Hepatocyte (in vitro differentiated cells): ENCODE measurements around the gene MEIS1. TPM values are rescaled to one million over a fixed set of nuclear protein-coding genes. Genes with fewer than 3 reads are reported as not detected.

Experiments
- DNase-seq: peaks from one replicate; pipeline ENCODE4 v3.0.0-alpha.2; 2016; ENCODE audit warnings: low spot score
- H2AFZ ChIP-seq: fragments of 200-600 bp; sonication (generic); 2 replicates; pipeline ENCODE4 v1.6.0; 2016; ENCODE audit warnings: antibody characterized with exemption, mild to moderate bottlenecking
- H3K27ac ChIP-seq: fragments of 200-600 bp; sonication (generic); 2 replicates; pipeline ENCODE4 v1.5.1; 2016; ENCODE audit warnings: mild to moderate bottlenecking
- H3K27me3 ChIP-seq: fragments of 200-600 bp; sonication (generic); 2 replicates; pipeline ENCODE4 v1.6.1; 2016
- H3K36me3 ChIP-seq: fragments of 200-600 bp; sonication (generic); replicated peaks from 2 replicates; pipeline ENCODE4 v1.5.1; 2016; ENCODE audit warnings: low read depth; ENCODE audit not compliant: insufficient read depth
- H3K4me1 ChIP-seq: fragments of 200-600 bp; sonication (generic); 2 replicates; pipeline ENCODE4 v1.5.1; 2016; ENCODE audit warnings: mild to moderate bottlenecking, moderate library complexity; ENCODE audit not compliant: insufficient read depth
- H3K4me2 ChIP-seq: fragments of 200-600 bp; sonication (generic); 2 replicates; pipeline ENCODE4 v1.6.0; 2016
- H3K4me3 ChIP-seq: fragments of 200-600 bp; sonication (generic); 2 replicates; pipeline ENCODE4 v1.5.1; 2016; ENCODE audit warnings: mild to moderate bottlenecking
- H3K79me2 ChIP-seq: fragments of 200-600 bp; sonication (generic); 2 replicates; pipeline ENCODE4 v1.6.0; 2017; ENCODE audit warnings: mild to moderate bottlenecking
- H3K9me2 ChIP-seq: fragments of 200-600 bp; sonication (generic); replicated peaks from 2 replicates; pipeline ENCODE4 v1.6.0; 2017; ENCODE audit warnings: mild to moderate bottlenecking; ENCODE audit not compliant: insufficient read depth
- H3K9me3 ChIP-seq: fragments of 200-600 bp; sonication (generic); 2 replicates; pipeline ENCODE4 v1.5.1; 2016; ENCODE audit warnings: low read depth, mild to moderate bottlenecking
- H4K20me1 ChIP-seq: fragments of 200-600 bp; sonication (generic); 2 replicates; pipeline ENCODE4 v1.6.0; 2016; ENCODE audit warnings: mild to moderate bottlenecking; ENCODE audit not compliant: insufficient read depth, poor library complexity, severe bottlenecking
- EZH2 ChIP-seq: fragments of 200-600 bp; sonication (generic); IDR thresholded peaks from 2 replicates; pipeline ENCODE4 v1.6.1; 2016; ENCODE audit warnings: antibody characterized with exemption, mild to moderate bottlenecking, borderline replicate concordance
- EZH2phosphoT487 ChIP-seq: fragments of 200-600 bp; sonication (generic); IDR thresholded peaks from one replicate; pipeline ENCODE4 v1.6.1; 2018; ENCODE audit warnings: antibody characterized with exemption, mild to moderate bottlenecking, low read depth, moderate library complexity; ENCODE audit not compliant: unreplicated experiment, severe bottlenecking
- WGBS: methylation state at CpG from one replicate; pipeline ENCODE4 v1.1.6; 2016; ENCODE audit warnings: low lambda C conversion rate; ENCODE audit errors: missing lambda C conversion rate; 5-methylcytosine and 5-hydroxymethylcytosine counted together
- polyA plus RNA-seq: library from polyadenylated mRNA; unstranded; fragments of >200 nt; fragmentation: Nextera tagmentation; extraction: Ambion mirVana; gene quantifications from 2 replicates; pipeline ENCODE4 v1.2.1, GENCODE V29; 2016
- total RNA-seq: library from RNA; depleted of rRNA; stranded (reverse); fragments of >200 nt; gene quantifications from 2 replicates; pipeline ENCODE4 v1.2.3, GENCODE V29; 2014
- TF ChIP-seq, protein P1 (sequence below): fragments of 200-600 bp; sonication (generic); IDR thresholded peaks from 2 replicates; pipeline ENCODE4 v1.5.1; 2016; ENCODE audit warnings: antibody characterized with exemption, mild to moderate bottlenecking; ENCODE audit not compliant: poor library complexity

Gene MEIS1
- total and polyA plus RNA-seq, 2 experiments from 2014 or later = 29.6 to 35.5 TPM

- no peaks in the 10 kb centered on the region for H4K20me1 ChIP-seq
- H3K79me2 ChIP-seq = peaks cover 100% of the 10 kb centered on the region
- WGBS = 9% methylated on average over 20 of the region's 20 CpGs
- peak overlapping the region; percentile 35 for H3K4me3 ChIP-seq
- peak; percentile 29 for DNase-seq
- H3K9me2 ChIP-seq = no peaks in the 10 kb centered on the region
- no peaks in the 10 kb centered on the region for H3K9me3 ChIP-seq
- no peaks in the 10 kb centered on the region for H3K36me3 ChIP-seq
- no peak for TF ChIP-seq EZH2phosphoT487
- TF ChIP-seq, protein P1, sequence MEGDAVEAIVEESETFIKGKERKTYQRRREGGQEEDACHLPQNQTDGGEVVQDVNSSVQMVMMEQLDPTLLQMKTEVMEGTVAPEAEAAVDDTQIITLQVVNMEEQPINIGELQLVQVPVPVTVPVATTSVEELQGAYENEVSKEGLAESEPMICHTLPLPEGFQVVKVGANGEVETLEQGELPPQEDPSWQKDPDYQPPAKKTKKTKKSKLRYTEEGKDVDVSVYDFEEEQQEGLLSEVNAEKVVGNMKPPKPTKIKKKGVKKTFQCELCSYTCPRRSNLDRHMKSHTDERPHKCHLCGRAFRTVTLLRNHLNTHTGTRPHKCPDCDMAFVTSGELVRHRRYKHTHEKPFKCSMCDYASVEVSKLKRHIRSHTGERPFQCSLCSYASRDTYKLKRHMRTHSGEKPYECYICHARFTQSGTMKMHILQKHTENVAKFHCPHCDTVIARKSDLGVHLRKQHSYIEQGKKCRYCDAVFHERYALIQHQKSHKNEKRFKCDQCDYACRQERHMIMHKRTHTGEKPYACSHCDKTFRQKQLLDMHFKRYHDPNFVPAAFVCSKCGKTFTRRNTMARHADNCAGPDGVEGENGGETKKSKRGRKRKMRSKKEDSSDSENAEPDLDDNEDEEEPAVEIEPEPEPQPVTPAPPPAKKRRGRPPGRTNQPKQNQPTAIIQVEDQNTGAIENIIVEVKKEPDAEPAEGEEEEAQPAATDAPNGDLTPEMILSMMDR = no peak
- TF ChIP-seq EZH2 = no peak
- no peak overlapping the region for H2AFZ ChIP-seq
- H3K27me3 ChIP-seq = no peaks in the 10 kb centered on the region
- peak overlapping the region; percentile 93 for H3K27ac ChIP-seq
- H3K4me2 ChIP-seq = peak overlapping the region; percentile 87
- peaks cover 8% of the 10 kb centered on the region for H3K4me1 ChIP-seq
These were observed 6.0 kb downstream of the MEIS1 start for GRCh38 chr2:66440708-66441497.

DNA sequence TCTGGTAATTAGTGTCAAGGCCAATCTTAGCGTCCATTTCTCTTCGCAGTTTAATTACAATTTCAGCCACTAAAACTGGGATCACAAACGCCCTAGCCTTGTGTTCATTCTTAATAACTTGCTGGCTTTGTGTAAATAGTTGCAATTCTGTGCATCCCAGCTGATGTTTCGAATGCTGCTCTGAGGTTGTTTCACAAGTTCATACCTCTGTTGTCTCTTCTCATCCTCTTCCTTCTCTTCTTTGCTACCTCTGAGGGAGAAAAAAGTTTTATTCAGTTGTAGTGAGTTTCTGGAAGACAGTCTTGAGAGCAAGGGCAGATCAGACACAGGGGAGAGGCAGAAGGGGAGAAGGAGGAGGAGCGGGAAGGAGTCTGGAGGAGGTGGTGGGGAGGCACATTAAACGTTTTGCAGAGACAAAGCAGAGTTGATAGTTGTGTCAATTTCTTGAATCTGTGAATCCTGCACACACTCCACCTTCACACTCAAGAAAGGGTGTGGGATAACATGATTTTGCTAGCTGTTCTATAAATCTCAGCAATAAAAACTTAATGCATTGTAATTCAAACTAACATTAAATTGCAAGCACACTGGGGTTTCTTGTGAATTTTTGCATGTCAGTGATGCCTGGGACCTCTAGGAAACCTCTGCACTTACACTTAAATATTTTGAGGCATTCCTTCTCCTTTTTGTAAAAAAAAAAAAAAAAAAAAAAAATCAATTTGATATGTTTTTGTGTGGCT lies 6.8 kb downstream of the MEIS1 start:
- H3K4me3 ChIP-seq = peak overlapping the region; percentile 21
- no peaks in the 10 kb centered on the region for H3K27me3 ChIP-seq
- WGBS = 60% methylated on average over 6 of the region's 6 CpGs
- no peak for DNase-seq
- TF ChIP-seq EZH2phosphoT487 (no peak), EZH2 (no peak)
- TF ChIP-seq, protein P1 = no peak
- H3K9me2 ChIP-seq = no peaks in the 10 kb centered on the region
- H3K36me3 ChIP-seq = no peaks in the 10 kb centered on the region
- H3K79me2 ChIP-seq = peaks cover 100% of the 10 kb centered on the region
- H2AFZ ChIP-seq = no peak overlapping the region
- no peaks in the 10 kb centered on the region for H3K9me3 ChIP-seq
- H3K27ac ChIP-seq = peak overlapping the region; percentile 93
- peak overlapping the region; percentile 87 for H3K4me2 ChIP-seq
- H3K4me1 ChIP-seq = peaks cover 8% of the 10 kb centered on the region
- H4K20me1 ChIP-seq = no peaks in the 10 kb centered on the region

DNA sequence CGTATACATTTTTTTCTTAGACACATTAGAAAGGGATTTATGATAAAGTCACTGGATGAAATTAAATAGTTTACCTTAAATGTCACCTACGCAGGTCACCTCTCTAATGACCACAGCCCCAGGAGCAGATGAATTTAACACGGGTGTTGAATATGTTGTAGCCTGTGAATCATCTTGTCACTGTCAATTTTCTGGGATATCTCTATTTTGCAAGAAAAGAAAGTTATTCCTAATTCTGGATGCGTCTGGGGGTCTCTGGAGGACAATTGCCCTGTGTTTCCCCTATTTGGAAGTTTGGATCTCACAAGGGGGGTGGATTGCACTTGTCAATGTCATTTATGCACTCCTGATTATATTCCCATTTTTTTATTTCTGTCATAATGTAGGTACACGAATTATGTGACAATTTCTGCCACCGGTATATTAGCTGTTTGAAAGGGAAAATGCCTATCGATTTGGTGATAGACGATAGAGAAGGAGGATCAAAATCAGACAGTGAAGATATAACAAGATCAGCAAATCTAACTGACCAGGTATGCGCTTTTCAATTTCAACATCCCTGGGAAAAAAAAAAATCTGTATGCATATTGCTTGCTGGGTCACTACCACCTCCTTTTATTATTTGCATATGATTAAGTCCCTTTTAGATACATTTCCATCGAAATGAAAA lies 7.7 kb downstream of the MEIS1 start:
- peaks cover 8% of the 10 kb centered on the region for H3K4me1 ChIP-seq
- H3K36me3 ChIP-seq = no peaks in the 10 kb centered on the region
- no peaks in the 10 kb centered on the region for H4K20me1 ChIP-seq
- WGBS = 66% methylated on average over 10 of the region's 10 CpGs
- H3K27me3 ChIP-seq = no peaks in the 10 kb centered on the region
- H3K9me3 ChIP-seq = no peaks in the 10 kb centered on the region
- H3K4me2 ChIP-seq = peak overlapping the region; percentile 87
- H3K9me2 ChIP-seq = no peaks in the 10 kb centered on the region
- peak overlapping the region; percentile 20 for H3K4me3 ChIP-seq
- DNase-seq = no peak
- H3K27ac ChIP-seq = peak overlapping the region; percentile 93
- no peak for TF ChIP-seq EZH2phosphoT487
- H3K79me2 ChIP-seq = peaks cover 99% of the 10 kb centered on the region
- no peak overlapping the region for H2AFZ ChIP-seq
